NCI-H82 (cell line): ENCODE results near the gene IRF2.

Experiments
- DNase-seq: peaks from one replicate; lab custom pipeline; 2025; lab: John Stamatoyannopoulos, UW

The IRF2 gene

GRCh38 chr4:184473499-184474262, 669 bp downstream of the IRF2 start:
- DNase-seq = peak; percentile 37

GRCh38 chr4:184472614-184473498, 1.5 kb downstream of the IRF2 start:
- peak; percentile 58 for DNase-seq

- no peak for DNase-seq
Observed at GRCh38 chr4:184471881-184472613, 2.3 kb downstream of the IRF2 start.

- no peak for DNase-seq
Observed at GRCh38 chr4:184470785-184471110, 3.6 kb downstream of the IRF2 start.

DNA sequence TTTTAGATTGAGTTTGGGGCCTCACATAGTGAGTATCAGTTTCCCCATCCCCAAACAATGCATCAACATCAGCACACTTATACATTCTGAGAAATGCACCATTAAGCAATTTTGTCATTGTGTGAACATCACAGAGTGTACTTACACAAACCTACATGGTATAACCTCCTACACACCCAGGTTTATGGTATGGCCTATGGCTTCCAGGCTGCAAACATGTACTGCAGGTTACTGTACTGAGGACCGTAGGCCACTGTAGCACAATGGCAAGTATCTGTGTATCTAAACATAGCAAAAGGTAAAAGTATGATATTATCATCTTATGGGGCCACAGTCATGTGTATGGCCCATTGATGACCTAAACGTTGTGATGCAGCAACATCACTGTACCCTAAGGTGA, 7.7 kb downstream of the IRF2 start:
- DNase-seq = no peak

- DNase-seq = no peak
Observed at GRCh38 chr4:184464759-184465454, 9.4 kb downstream of the IRF2 start.

GRCh38 chr4:184463856-184464255, 10.5 kb downstream of the IRF2 start:
- no peak for DNase-seq

- no peak for DNase-seq
Observed at GRCh38 chr4:184463158-184463557, 11.2 kb downstream of the IRF2 start.

DNA sequence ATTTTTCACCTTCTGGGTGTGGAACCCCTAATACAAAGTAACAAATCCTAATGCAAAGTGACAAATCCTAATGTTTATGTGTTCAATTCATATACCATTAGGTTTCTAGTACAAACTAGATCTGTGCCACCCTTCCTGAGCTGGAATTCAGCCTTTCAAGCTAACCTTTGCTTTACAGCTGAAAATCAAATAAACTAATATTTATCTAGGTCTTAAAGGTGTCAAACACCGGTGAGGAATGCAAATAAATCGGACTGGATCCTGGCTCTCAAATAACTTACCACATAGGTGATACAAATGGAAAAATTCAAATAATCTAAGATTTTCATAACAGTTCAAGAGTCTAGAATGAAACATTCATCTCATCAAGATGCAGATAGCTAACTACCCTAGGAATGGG, 11.6 kb downstream of the IRF2 start:
- no peak for DNase-seq

- no peak for DNase-seq
Observed at GRCh38 chr4:184461711-184462441, 12.5 kb downstream of the IRF2 start.

DNA sequence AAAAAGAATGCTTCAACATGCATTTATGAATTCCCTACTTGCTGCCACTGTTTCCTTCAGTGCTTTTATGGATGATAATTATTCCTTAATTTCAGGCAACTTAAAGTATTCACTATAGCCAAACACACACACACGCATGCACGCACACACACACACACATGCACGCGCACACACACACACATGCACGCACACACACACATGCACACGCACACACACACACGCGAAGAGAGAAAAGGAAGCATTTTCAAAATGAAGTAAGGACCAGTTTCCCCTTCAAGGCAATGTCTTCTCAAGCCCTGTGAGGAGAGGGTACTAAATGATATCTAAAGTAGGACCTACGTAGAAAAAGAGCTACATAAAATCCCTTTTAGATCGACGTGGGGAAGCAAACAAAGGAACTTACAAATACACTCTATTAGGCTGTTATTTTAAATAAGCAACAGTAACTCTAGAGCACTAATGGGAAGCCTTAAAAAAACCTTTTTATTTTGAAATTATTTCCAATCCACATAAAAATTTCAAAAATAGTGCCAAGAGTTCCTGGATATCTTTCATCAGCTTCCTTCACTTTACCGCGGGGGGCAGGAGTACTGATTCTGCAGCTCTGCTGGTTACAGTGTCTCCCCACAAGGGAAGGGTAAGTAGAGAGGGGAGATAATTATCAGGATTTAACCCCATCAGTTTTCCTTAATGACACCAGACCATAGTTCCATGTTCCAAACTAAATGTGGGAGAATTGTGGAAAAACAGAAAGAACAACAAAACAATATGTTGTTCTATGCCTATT, 13.7 kb downstream of the IRF2 start:
- no peak for DNase-seq

DNA sequence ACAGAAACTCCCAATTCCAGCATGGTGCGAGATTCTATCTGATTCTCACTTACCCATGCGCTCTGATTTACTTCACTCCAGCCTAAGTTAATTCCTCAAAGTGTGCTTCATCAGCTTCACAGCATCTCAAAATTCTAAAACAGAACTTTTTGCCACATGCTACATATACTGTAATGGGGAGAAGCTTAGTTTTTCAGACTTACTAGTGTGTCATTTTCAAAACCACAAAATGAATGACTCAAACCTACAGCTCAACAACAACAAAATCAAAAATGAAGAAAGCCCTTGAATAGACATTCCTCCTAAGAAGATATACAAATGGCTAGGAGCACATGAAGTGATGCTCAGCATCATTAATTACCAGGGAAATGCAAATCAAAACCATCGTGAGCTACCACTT, 14.9 kb downstream of the IRF2 start:
- DNase-seq = no peak

- no peak for DNase-seq
Observed at GRCh38 chr4:184457535-184458249, 16.7 kb downstream of the IRF2 start.

- no peak for DNase-seq
Observed at GRCh38 chr4:184456337-184456736, 18.0 kb downstream of the IRF2 start.

GRCh38 chr4:184455299-184455698, 19.1 kb downstream of the IRF2 start:
- no peak for DNase-seq

- no peak for DNase-seq
Observed at GRCh38 chr4:184453365-184454160, 20.8 kb downstream of the IRF2 start.

GRCh38 chr4:184452740-184453139, 21.6 kb downstream of the IRF2 start:
- DNase-seq = no peak

GRCh38 chr4:184451726-184452125, 22.6 kb downstream of the IRF2 start:
- DNase-seq = no peak
